ENCODE results near the gene LPAR1. TPM values are rescaled to one million over a fixed set of nuclear protein-coding genes. Genes with fewer than 3 reads are reported as not detected.

Gene LPAR1
- total RNA-seq, 6 donors from 2014 or later: 9.3 to 28.7 (median 15.6) TPM

DNA sequence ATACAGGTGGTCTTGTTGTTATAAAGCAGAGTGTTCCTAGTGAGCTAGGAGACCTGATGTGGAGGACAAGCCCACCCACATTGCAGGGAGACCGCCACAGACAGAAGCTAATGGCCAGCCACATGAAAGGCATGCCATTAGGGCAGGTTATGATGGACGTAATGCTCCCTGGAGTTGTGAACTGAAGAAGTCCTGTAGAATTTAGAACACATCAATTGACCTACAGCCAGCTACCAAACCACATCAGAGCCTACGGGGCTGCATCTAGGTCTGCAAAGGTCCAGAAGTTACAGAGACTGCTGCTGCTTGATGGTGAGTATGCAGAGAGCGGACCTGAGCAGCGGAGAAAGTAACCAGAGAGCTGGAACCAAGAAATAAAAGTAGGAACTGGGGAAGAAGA is 116.6 kb downstream of the LPAR1 start:
- Histone ChIP-seq H3K27ac (no peak overlapping the region), H3K4me1 (peaks cover 0 to 5% (median 3%) of the 10 kb centered on the region in 4 donors), H3K36me3 (no peaks in the 10 kb centered on the region), H3K4me3 (no peak overlapping the region), H3K9me3 (no peaks in the 10 kb centered on the region), H3K27me3 (no peaks in the 10 kb centered on the region)
- DNase-seq (no peak), ATAC-seq (ENCODE audit: low FRiP score in 2 of 2) (no peak)
- TF ChIP-seq, protein P1, sequence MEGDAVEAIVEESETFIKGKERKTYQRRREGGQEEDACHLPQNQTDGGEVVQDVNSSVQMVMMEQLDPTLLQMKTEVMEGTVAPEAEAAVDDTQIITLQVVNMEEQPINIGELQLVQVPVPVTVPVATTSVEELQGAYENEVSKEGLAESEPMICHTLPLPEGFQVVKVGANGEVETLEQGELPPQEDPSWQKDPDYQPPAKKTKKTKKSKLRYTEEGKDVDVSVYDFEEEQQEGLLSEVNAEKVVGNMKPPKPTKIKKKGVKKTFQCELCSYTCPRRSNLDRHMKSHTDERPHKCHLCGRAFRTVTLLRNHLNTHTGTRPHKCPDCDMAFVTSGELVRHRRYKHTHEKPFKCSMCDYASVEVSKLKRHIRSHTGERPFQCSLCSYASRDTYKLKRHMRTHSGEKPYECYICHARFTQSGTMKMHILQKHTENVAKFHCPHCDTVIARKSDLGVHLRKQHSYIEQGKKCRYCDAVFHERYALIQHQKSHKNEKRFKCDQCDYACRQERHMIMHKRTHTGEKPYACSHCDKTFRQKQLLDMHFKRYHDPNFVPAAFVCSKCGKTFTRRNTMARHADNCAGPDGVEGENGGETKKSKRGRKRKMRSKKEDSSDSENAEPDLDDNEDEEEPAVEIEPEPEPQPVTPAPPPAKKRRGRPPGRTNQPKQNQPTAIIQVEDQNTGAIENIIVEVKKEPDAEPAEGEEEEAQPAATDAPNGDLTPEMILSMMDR (IDR thresholded peaks at IDR 0.05): no peak
- TF ChIP-seq POLR2A (IDR thresholded peaks at IDR 0.05) (no peak), EP300 (IDR thresholded peaks at IDR 0.05) (no peak), POLR2AphosphoS5 (IDR thresholded peaks at IDR 0.05) (no peak)
- WGBS, 2 donors: 78 to 92% methylated on average over 5 of the region's 5 CpGs

DNA sequence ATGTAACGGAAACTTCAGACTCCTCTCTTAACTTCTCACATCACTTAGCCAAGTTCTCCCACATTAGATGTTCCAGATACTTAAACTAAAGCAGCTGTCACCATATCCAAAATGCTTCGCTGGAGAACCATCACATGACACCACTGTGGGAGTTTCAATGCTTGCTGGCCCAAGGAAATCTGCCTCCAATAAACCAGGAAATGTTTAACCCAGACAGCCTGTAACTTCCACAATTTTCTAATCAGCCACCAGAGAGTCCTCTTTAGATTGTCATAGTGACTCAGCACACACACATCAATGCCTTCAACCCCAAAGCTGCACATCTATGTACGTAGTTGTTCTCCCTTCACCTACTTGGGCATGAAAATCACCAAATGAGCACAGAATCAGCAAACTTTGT is 118.7 kb downstream of the LPAR1 start:
- Histone ChIP-seq H3K36me3 (no peaks in the 10 kb centered on the region), H3K9me3 (no peaks in the 10 kb centered on the region), H3K27me3 (no peaks in the 10 kb centered on the region), H3K27ac (peak overlapping the region in 3 of 4 donors; percentile 16 to 54 (median 19)), H3K4me3 (no peak overlapping the region), H3K4me1 (peaks cover 0 to 5% (median 3%) of the 10 kb centered on the region in 4 donors)
- peak in 1 of 2 donors; percentile 24 for DNase-seq
- 55 to 71% methylated on average over 3 of the region's 3 CpGs for WGBS, 2 donors
- ATAC-seq (ENCODE audit: low FRiP score in 2 of 2): peak in 1 of 2 donors; percentile 85
- TF ChIP-seq POLR2A (IDR thresholded peaks at IDR 0.05): no peak
- peak in 1 of 4 donors; percentile 34 for TF ChIP-seq EP300 (IDR thresholded peaks at IDR 0.05)

DNA sequence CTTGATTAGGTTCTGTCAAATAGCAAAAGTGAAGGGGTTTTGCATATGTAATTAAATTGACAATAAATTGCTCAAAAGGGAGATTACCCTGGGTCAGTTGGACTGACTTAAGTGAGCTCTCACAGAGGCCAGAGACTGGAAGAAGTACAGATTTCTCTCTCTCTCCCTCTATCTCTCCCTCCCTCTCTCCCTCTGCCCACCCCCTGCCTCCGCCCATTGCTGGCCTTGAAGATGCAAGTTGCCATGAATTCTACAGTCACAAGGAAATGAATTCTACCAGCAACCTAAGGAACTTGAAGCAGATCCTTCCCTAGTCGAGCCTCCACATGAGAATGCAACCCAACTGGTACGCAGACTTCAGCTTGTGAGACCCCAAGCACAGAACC is 119.2 kb downstream of the LPAR1 start:
- WGBS, 2 donors: 82 to 97% methylated on average over 3 of the region's 3 CpGs
- no peak for DNase-seq
- H3K27me3 ChIP-seq: no peaks in the 10 kb centered on the region
- ATAC-seq (ENCODE audit: low FRiP score in 2 of 2): no peak
- peak overlapping the region in 2 of 4 donors; percentile 54 to 55 for H3K27ac ChIP-seq
- H3K4me3 ChIP-seq: no peak overlapping the region
- no peaks in the 10 kb centered on the region for H3K9me3 ChIP-seq
- TF ChIP-seq POLR2AphosphoS5 (IDR thresholded peaks at IDR 0.05) (no peak), POLR2A (IDR thresholded peaks at IDR 0.05) (no peak), EP300 (IDR thresholded peaks at IDR 0.05) (no peak)
- TF ChIP-seq, protein P1 (IDR thresholded peaks at IDR 0.05): no peak
- no peaks in the 10 kb centered on the region for H3K36me3 ChIP-seq
- H3K4me1 ChIP-seq: peaks cover 0 to 5% (median 3%) of the 10 kb centered on the region in 4 donors

DNA sequence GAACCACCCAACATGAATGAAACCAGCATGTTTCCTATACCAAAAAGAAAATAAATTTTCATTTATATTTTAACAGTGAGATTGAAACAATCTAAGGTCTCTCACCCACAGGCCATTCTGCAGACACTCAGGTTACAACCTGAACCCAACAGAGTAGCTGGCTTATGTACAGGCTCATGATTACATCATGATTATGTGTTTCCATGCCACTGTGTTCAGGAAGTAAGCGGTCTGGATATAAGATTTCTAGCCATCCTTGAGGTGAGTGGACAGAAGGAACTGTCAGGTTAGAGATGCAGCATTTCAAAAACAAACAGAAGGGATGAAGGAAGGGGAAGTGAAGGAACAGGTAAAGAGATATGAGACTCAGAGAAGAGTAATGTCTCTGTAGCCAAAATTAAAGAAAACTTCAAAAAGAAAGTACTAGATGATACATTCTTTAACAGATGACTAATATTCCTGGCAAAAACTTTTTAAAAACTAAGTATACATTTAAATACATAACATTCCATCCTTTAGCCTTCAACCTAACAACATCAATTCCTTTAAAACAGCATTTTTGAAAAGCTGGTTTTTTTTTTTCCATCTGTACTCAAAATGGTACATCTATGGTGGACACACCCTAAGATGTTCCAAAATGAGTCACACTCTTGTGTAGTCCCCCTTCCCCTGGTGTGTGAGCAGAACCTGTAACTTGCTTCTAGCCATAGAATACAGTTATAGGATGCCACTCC is 119.8 kb downstream of the LPAR1 start:
- 67 to 85% methylated on average over 1 of the region's 1 CpG for WGBS, 2 donors
- ATAC-seq (ENCODE audit: low FRiP score in 2 of 2): peak in 1 of 2 donors; percentile 61
- H3K27ac ChIP-seq: no peak overlapping the region

DNA sequence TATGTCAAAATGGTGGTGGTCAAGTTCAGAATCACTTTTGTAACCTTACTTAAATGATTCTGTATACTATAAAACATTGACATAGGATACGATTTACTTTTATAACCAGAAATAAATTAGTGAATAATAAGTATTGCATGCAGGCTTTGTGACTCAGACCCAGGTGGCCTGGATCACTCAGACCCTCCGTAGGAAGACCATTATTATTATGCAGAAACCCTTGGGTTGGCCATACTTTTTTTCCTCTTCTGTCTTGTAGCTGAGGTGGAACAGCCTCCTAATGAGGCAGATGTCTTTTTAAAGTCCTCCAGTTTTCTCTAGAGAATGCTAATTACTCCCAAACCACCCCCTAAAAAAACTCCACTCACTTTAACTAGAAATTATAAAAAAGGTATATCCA is 121.9 kb downstream of the LPAR1 start:
- DNase-seq (no peak), ATAC-seq (ENCODE audit: low FRiP score in 2 of 2) (no peak)
- H3K27ac ChIP-seq: no peak overlapping the region
- no peaks in the 10 kb centered on the region for H3K9me3 ChIP-seq
- no peak for TF ChIP-seq POLR2AphosphoS5 (IDR thresholded peaks at IDR 0.05)
- no peak for TF ChIP-seq POLR2A (IDR thresholded peaks at IDR 0.05)
- TF ChIP-seq, protein P1 (IDR thresholded peaks at IDR 0.05): no peak
- TF ChIP-seq EP300 (IDR thresholded peaks at IDR 0.05): no peak
- H3K36me3 ChIP-seq: no peaks in the 10 kb centered on the region
- peaks cover 0 to 10% (median 4%) of the 10 kb centered on the region in 4 donors for H3K4me1 ChIP-seq
- no peaks in the 10 kb centered on the region for H3K27me3 ChIP-seq
- WGBS, 2 donors: 77 to 88% methylated on average over 2 of the region's 2 CpGs
- no peak overlapping the region for H3K4me3 ChIP-seq

More for the DNA sequence above, 119.8 kb downstream of the LPAR1 start:
- DNase-seq: no peak
- Histone ChIP-seq H3K27me3 (no peaks in the 10 kb centered on the region), H3K9me3 (no peaks in the 10 kb centered on the region), H3K36me3 (no peaks in the 10 kb centered on the region), H3K4me1 (peaks cover 0 to 5% (median 3%) of the 10 kb centered on the region in 4 donors), H3K4me3 (no peak overlapping the region)
- TF ChIP-seq, protein P1 (IDR thresholded peaks at IDR 0.05): no peak
- TF ChIP-seq POLR2A (IDR thresholded peaks at IDR 0.05): no peak
- no peak for TF ChIP-seq POLR2AphosphoS5 (IDR thresholded peaks at IDR 0.05)
- no peak for TF ChIP-seq EP300 (IDR thresholded peaks at IDR 0.05)
